GM21390 (cell line): ENCODE data around the gene ANO1.

Experiments used
- ATAC-seq: cut with Tn5 transposase; IDR thresholded peaks from one replicate; pipeline ENCODE4 v1.9.1; 2021; ENCODE audit not compliant: unreplicated experiment

ANO1 gene

GRCh38 chr11:70092959-70093715 lies 15.0 kb downstream of the ANO1 start:
- no peak for ATAC-seq

- no peak for ATAC-seq
These were observed 17.6 kb downstream of the ANO1 start for GRCh38 chr11:70095541-70096252.

GRCh38 chr11:70097783-70098563 lies 19.9 kb downstream of the ANO1 start:
- no peak for ATAC-seq

- no peak for ATAC-seq
These were observed 20.8 kb downstream of the ANO1 start for GRCh38 chr11:70098936-70099335.

- no peak for ATAC-seq
These were observed 21.6 kb downstream of the ANO1 start for GRCh38 chr11:70099578-70100279.

GRCh38 chr11:70100280-70100603 lies 22.1 kb downstream of the ANO1 start:
- no peak for ATAC-seq

- no peak for ATAC-seq
These were observed 22.7 kb downstream of the ANO1 start for GRCh38 chr11:70100791-70101190.

GRCh38 chr11:70103256-70103975 lies 25.3 kb downstream of the ANO1 start:
- no peak for ATAC-seq

- no peak for ATAC-seq
These were observed 26.3 kb downstream of the ANO1 start for GRCh38 chr11:70104419-70104818.

GRCh38 chr11:70104961-70105360 lies 26.8 kb downstream of the ANO1 start:
- ATAC-seq, result no peak

- no peak for ATAC-seq
These were observed 27.2 kb downstream of the ANO1 start for GRCh38 chr11:70105369-70105754.

GRCh38 chr11:70105755-70106571 lies 27.8 kb downstream of the ANO1 start:
- ATAC-seq, result no peak

GRCh38 chr11:70106757-70107156 lies 28.6 kb downstream of the ANO1 start:
- ATAC-seq, result no peak

- ATAC-seq, result no peak
These were observed 29.1 kb downstream of the ANO1 start for GRCh38 chr11:70107191-70107590.

- ATAC-seq, result no peak
These were observed 29.6 kb downstream of the ANO1 start for GRCh38 chr11:70107756-70108155.

- no peak for ATAC-seq
These were observed 30.1 kb downstream of the ANO1 start for GRCh38 chr11:70108250-70108649.

- ATAC-seq, result no peak
These were observed 30.9 kb downstream of the ANO1 start for GRCh38 chr11:70109006-70109405.

- no peak for ATAC-seq
These were observed 31.8 kb downstream of the ANO1 start for GRCh38 chr11:70109903-70110302.

GRCh38 chr11:70110538-70111055 lies 32.5 kb downstream of the ANO1 start:
- no peak for ATAC-seq
